Measurements from ENCODE around the gene OR13H1.
"Not testable (repeated sequence)": the region's sequence is repeated elsewhere in the genome, so short reads cannot be mapped to it uniquely, and the experiment has no call there.

DNA sequence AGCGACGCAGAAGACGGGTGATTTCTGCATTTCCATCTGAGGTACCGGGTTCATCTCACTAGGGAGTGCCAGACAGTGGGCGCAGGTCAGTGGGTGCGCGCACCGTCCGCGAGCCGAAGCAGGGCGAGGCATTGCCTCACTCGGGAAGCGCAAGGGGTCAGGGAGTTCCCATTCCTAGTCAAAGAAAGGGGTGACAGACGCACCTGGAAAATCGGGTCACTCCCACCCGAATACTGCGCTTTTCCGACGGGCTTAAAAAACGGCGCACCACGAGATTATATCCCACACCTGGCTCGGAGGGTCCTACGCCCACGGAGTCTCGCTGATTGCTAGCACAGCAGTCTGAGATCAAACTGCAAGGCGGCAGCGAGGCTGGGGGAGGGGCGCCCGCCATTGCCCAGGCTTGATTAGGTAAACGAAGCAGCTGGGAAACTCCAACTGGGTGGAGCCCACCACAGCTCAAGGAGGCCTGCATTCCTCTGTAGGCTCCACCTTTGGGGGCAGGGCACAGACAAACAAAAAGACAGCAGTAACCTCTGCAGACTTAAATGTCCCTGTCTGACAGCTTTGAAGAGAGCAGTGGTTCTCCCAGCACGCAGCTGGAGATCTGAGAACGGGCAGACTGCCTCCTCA is 35.0 kb downstream of the OR13H1 start:
- TF ChIP-seq, protein P1, sequence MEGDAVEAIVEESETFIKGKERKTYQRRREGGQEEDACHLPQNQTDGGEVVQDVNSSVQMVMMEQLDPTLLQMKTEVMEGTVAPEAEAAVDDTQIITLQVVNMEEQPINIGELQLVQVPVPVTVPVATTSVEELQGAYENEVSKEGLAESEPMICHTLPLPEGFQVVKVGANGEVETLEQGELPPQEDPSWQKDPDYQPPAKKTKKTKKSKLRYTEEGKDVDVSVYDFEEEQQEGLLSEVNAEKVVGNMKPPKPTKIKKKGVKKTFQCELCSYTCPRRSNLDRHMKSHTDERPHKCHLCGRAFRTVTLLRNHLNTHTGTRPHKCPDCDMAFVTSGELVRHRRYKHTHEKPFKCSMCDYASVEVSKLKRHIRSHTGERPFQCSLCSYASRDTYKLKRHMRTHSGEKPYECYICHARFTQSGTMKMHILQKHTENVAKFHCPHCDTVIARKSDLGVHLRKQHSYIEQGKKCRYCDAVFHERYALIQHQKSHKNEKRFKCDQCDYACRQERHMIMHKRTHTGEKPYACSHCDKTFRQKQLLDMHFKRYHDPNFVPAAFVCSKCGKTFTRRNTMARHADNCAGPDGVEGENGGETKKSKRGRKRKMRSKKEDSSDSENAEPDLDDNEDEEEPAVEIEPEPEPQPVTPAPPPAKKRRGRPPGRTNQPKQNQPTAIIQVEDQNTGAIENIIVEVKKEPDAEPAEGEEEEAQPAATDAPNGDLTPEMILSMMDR (IDR thresholded peaks at IDR 0.05; ENCODE audit: extremely low read depth in 1 of 2, insufficient read depth in 1 of 2, low read depth in 1 of 2, low read length in 2 of 2), result not testable (repeated sequence)
- TF ChIP-seq EZH2 (IDR thresholded peaks at IDR 0.05; ENCODE audit: borderline replicate concordance, low read depth, low read length, severe bottlenecking), result not testable (repeated sequence)

Measured in endothelial cell of umbilical vein (primary cell).